Fibroblast of skin of scalp (primary cell): ENCODE measurements around the gene DPH5. TPM values are rescaled to one million over a fixed set of nuclear protein-coding genes. Genes with fewer than 3 reads are reported as not detected.
"Not testable (repeated sequence)": the region's sequence is repeated elsewhere in the genome, so short reads cannot be mapped to it uniquely, and the experiment has no call there.

ENCODE experiments used
- DNase-seq: peaks from one replicate; pipeline ENCODE4 v3.0.0-alpha.2; 2013
- polyA plus RNA-seq, 2 experiments: library from polyadenylated mRNA; unstranded; fragments of 120-200 nt; gene quantifications; one replicate each; pipeline ENCODE4 v1.2.1, GENCODE V29; 2013; ENCODE audit not compliant: insufficient read length in 2 of 2

Gene DPH5
- 38.0 TPM for polyA plus RNA-seq (2013, experiment 1 of 2; ENCODE audit: insufficient read length)
- 36.9 TPM for polyA plus RNA-seq (2013, experiment 2 of 2; ENCODE audit: insufficient read length)

DNA sequence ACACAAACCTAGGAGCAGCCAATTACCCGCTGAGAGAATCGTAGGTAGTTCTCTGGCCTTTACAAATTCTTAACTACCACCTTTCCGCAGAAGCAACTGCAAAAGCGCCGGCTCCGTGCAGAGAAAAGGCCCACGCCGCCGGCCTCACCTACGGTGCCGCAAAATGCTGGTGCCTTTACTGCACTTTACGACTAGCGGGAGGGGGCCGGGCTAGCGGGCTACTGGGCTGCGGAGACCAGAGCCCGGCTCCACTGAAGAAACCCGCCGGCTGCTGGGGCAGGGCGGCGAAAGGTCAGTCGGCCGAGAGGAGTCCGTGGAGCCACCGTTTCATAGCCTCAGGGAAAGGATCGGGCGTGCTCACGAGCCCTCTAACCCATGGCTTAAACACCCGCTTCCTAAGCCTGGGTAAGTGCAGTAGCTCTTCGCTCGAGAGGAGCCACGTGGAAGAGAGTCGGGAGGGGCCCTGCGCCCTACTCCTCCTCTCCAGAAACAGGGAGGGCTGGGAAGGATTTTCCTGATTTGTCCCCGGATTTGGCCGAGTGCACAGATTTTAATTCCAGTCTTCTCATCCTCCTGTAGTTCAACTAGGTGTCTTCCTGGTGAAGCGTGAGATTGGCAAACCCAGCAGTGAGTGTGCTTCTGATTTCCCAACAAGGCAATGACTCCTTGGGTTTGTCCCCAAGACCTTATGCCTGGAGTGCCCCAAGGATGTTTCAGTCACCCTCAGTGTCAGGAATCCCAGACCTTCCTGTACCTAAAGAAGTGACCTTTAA is at the start of gene DPH5:
DPH5 (minus strand) TSS at position 128 of the 773 bp plus-strand sequence. CDS start 341 bp downstream, outside the sequence.
- DNase-seq: peak; percentile 94

- DNase-seq: no peak
Measured at GRCh38 chr1:101073836-101074235, 48.3 kb upstream of the DPH5 start.

- DNase-seq: no peak
Measured at GRCh38 chr1:101071470-101071891, 45.9 kb upstream of the DPH5 start.

GRCh38 chr1:101069158-101069557 is 43.6 kb upstream of the DPH5 start:
- no peak for DNase-seq

- DNase-seq: not testable (repeated sequence)
Measured at GRCh38 chr1:101066937-101067335, 41.4 kb upstream of the DPH5 start.

GRCh38 chr1:101066260-101066936 is 40.8 kb upstream of the DPH5 start:
- DNase-seq: no peak

DNA sequence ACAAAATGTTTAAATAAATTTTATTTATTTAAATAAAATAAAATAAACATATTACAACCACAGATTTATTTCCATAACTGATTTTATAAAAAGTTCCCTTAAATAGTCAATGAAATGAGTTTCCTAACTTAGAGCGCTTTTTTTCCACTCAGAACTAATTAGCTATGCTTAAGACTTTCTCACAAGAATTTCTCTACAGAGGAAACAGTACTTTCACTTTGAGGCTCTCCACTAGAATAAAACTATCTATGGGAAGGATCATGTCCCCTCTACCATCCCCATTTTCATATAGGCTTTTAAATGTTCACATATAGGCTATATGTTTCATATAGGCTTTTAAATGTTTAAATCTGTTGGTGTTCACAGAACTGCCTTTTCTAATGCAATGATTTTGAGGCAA is 40.0 kb upstream of the DPH5 start:
- DNase-seq: no peak

DNA sequence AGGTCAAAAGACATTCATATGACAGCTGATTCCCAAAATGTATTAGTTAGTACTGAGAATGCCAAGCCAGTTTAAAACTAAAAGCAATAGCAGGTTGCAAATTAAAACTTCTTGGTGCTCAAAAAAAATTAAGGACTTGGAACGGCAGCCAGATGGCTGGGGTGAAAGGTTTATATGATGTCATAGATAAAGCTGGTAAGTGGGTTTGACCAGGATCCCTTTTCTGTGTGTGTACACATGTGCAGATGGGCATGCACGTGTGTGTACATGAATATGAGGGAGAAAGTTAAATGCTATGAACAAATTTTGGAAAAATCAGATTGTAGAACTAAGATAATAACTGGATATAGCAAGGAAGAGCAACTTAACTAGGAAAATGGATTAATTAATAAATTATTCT is 39.1 kb upstream of the DPH5 start:
- DNase-seq: no peak

DNA sequence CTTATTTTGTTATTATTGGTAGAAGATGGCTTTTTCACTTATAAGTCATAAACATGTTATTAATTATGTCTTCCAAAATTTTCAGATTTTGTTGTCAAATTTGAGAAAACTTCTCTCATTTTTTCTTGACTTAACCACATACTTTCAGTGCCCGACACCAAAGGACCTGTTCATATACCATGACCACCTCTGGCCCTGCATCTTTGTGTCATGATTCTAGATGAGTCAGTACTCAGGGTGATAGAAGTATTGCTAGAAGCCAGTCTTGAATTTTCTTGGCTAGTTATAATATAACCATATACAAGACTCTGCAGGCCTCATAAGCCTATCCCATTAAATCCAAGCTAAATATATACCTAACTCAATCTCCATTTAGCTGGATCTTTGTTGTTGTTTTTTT is 35.4 kb upstream of the DPH5 start:
- no peak for DNase-seq

- no peak for DNase-seq
Measured at GRCh38 chr1:101059945-101060542, 34.5 kb upstream of the DPH5 start.

DNA sequence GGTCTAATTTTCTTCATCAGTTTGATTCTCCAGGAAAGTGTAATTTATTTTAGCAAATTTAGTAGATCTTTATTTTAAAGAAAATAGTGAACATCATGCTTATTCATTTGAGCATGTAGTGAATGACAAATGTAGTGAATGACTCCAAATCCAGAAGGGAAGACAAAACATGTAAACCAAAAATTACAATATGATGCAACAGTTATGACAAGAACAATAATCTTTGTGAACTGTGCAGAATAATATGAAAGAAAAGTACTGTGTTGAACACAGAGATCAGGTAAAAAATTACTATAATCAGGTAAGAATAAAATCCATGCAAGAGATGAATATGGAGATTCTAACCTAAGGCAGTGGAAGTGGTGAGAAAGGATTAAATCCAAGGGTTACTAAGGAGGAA is 30.0 kb upstream of the DPH5 start:
- DNase-seq: no peak

DNA sequence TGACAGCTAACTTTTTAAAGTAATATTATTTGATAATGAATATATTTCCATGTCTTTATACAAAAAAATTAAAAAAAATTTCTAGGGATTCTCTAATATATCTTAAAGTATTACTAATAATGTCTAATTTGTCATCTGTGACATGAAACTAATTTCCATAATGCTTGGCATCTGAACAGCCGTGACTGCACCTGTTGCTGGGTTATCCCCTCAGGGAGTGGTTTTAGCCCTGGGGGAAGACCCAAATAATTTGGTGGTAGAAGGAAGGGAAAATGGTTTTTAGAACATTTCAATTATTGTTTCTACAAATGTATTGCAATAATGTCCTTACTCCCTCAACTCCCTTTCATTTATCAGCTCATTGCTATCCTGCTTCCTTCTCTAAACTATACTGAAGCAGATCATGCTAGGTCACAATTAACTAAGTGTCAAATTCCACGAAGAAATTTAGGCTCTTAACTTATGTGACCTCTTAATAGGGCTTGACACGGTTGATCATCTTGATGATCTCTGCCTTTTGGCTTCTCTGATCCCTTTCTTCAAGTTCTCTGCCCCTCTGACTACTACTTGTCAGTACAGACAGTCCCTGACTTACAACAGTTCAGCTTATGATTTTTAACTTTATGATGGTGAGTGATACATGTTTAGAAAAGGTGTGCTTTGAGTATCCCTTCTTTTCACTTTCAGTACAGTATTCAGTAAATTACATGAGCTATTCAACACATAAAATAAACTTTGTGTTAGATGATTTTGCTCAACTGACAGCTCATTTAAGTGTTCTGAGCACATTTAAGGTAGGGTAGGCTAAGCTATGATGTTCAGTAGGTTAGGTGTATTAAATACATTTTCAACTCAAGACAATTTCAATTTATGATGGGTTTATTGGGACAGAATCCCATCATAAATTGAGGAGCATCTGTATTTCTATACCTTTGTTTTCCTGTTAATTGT is 26.4 kb upstream of the DPH5 start:
- DNase-seq: no peak

DNA sequence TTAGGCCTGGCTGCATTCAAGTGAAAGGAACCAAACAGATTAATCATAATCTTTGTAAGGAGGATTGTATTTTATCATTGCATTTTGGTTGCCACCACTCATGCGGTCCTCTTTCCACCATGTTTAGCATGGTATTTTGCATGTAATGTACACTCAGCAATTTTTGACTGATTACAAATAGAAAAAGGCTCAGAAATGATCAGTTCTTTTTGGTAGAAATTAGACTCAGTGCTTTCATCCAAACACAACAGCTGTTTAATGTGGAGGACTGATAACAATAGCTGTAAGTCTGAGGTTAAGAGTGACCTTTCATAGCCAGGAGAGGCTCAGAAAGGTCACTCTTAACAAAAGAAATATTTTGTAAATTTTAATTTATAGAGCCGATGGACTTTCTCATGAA is 25.3 kb upstream of the DPH5 start:
- DNase-seq: no peak

DNA sequence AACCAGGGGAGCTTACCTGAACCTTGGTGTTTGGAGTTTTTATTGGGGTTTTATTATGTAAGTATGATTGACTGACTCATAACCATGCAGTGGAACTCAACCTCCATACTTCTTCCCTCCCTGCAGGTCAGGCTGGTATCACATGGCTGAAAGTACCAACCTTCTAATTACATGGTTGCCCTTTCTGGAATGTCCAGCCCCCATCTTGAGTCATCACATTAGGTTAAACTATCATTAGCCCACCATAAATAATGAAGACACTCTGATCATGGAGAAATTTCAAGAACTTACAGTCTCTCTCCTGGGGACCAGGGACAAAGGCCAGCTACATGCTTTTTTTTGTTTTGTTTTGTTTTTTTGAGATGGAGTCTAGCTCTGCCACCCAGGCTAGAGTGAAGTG is 19.2 kb upstream of the DPH5 start:
- DNase-seq: no peak

DNA sequence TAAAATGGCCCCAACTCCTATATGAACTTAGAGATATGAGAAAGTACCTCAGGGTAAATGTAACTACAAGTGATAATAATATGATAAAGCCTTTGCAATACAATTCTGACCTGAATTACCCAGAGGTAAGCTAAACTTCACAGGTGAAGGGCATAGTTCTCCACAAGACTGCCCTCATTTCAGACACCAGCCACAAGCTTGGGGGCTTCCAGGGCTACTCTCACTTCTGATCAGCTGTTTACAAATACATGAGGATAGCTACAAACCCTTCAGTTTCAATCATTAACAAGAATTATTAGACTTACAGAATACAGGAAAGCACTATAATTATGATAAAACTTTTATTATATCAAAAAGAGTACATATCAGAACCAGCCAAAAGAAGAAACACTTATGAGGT is 18.7 kb upstream of the DPH5 start:
- no peak for DNase-seq

DNA sequence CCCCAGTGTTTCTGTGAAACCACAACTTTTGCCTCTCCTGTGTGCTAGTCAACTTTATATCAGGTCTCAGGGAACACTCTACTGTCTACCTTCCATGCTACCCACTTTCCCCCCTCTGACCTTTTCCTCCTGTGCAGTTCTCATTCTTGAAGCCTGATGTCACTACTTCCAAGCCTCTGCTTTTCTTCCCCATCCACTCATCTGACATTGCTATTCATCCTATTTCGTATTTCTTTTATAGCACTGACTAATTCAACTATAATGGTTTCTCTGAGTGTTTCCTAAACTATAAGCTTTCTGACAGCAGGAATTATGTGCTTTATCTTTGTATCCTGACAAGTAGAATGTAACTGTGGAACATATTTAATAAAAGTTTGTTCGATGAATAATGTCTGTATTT is 18.2 kb upstream of the DPH5 start:
- DNase-seq: peak; percentile 28

- no peak for DNase-seq
Measured at GRCh38 chr1:101041300-101041699, 15.7 kb upstream of the DPH5 start.

DNA sequence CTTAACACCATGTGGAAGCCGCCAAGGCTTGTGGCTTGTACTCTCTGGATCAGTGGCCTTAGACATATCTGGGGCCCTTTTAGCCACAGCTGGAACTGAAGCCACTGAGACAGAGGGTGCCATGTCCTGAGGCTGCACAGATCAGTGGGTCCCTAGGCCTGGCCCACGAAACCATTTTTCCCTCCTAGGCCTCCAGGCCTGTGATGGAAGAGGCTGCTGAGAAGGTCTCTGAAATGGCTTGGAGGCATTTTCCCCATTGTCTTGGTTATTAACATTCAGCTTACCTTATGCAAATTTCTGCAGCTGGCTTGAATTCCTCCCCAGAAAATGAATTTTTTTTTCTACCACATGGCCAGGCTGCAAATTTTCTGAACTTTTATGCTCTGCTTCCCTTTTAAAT is 15.1 kb upstream of the DPH5 start:
- DNase-seq: no peak

DNA sequence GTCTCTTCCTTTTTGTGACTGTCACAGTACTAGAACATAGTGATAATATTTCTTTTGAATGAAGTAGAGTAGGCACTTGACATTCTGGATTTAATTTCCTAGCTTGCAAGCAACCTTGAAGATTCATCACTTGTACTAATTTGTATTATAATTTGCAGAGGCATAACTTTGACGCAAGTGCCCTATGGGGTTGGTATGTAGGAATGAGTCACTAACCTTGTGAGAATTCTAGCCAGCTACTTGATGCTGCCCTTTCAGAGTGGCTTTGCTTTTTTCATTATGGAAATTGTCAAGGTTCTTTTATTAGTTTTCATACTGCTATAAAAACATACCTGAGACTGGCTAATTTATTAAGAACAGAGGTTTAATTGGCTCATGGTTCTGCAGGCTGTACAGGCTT is 13.7 kb upstream of the DPH5 start:
- no peak for DNase-seq

DNA sequence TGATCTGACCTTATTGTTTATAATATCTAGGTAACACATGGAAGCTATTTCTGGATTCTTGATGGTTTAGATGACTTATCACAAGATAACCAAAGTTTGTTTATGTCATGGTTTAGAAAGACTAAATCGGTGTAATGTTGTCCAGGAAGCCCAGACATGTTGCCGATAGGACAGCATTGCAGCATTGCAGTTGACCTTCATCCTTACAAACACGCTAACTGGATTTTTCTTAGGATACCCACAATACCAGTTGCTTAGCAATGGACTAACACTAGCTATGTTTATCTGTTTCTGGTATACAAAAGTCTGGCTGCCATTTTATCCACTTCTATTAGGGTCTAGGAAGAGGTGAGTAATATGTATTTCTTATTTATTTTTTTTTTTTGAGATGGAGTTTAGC is 11.7 kb upstream of the DPH5 start:
- DNase-seq: no peak

GRCh38 chr1:101033017-101033416 is 7.4 kb upstream of the DPH5 start:
- no peak for DNase-seq

DNA sequence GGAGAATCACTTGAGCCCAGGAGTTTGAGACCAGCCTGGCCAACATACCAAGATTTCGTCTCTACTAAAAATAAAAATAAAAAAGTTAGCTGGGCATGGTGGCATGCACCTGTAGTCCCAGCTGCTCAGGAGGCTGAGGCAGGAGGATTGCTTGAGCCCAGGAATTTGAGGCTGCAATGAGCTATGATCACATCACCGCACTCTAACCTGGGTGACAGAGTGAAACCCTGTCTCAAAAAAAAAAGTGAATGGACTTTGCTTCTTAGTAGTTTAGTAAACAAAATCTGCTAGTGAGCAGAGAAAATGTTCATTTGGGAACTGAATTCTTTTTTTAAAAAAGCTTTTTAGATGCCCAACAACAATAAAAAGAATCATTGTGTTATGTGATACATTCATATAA is 6.5 kb upstream of the DPH5 start:
- not testable (repeated sequence) for DNase-seq

DNA sequence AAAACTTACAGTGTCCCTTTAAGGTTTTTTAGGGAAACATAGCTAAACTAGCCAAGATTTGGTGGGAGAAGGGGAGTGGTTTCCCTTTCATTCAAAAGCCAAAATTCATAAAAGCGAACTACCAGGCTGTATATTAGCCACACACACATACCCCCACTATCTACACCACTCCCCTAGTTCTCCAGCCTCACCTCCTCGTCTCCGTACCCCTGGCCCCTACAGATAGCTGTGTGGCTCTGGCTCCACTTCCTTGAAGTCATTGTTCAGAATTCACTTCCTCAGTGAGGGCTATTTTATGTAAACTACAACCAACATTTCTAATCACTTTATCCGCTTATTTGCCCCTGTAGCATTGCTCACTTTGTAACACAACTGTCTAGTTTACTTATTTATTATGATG is 5.3 kb upstream of the DPH5 start:
- DNase-seq: no peak
